Measurements from ENCODE around the gene EFHD2.

Gene EFHD2

DNA sequence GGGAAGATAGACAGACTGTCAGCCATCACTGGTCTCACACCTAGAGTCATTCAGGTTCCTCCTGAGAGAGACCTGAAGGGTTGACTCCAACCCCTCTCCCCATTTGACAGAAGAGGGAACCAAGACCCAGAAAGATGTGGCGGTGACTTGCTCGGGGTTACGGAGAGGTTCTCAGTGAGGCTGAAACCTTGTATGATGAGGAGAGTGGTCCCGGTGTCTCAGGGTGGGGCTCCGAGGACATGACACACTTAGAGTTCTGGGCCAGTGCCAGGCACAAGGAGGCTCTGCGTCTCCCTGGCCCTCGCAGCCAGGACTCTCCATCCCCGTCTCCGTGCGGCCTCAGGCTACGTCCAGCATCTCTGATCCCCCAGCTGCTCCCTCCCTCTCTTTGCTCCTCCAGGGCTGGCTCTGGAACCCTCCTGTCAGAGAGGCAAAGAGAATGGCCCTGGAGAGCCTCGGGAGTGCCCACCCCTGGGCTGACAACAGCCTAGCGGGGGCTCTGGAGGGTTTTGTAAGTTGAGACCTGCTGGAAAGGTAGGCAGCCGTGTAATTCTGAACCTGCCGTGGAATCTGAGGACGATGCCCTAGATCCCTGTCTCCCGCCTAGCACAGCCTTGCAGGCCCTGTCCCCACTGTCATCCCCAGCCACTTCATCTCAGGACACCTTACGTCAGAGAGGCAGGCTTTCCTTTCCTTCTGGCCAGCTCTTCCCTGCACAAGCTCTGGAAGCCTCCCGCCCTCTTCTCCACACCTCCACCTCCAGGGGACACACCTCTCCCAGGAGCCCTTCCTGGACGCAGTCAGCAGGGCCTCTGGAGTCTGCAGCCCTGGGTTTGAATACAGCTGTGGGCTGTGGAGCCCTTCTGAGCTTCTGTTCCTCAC lies 4.1 kb downstream of the EFHD2 start:
- Mint-ChIP-seq H3K27me3 (no peaks in the 10 kb centered on the region), H3K27ac (no peak overlapping the region), H3K36me3 (ENCODE audit: low read depth) (peaks cover 24% of the 10 kb centered on the region), H3K9me3 (no peaks in the 10 kb centered on the region), H3K4me3 (no peak overlapping the region), H3K4me1 (ENCODE audit: low read depth) (peaks cover 77% of the 10 kb centered on the region)

DNA sequence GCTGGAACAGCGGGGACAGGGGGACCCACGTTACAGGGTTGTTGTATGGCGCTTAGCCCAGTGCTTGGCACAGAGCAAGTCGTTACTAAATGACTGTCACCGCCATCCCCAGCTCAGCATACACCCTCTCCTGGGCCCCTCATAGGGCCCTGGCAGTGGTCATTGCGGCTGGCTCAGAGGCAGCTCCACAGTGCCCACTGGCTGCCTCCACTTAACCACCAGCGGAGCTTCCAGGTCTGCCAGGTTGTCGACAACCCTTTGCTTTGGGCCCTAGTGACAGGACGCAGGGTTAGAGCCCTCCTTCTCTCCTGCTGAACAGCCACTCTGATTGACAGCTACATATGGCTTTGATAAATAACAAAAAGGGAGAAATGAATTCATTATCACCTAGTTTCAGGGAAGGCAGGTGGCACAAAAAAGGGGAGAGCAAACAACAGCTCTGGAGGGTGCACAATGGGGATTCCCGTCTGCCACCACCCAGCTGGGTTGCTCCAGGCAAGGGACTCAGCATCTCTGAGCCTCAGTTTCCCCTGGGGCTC lies 4.8 kb downstream of the EFHD2 start:
- Mint-ChIP-seq H3K4me1 (ENCODE audit: low read depth) (peaks cover 73% of the 10 kb centered on the region), H3K27ac (no peak overlapping the region), H3K9me3 (no peaks in the 10 kb centered on the region), H3K4me3 (no peak overlapping the region), H3K36me3 (ENCODE audit: low read depth) (peaks cover 24% of the 10 kb centered on the region), H3K27me3 (no peaks in the 10 kb centered on the region)

DNA sequence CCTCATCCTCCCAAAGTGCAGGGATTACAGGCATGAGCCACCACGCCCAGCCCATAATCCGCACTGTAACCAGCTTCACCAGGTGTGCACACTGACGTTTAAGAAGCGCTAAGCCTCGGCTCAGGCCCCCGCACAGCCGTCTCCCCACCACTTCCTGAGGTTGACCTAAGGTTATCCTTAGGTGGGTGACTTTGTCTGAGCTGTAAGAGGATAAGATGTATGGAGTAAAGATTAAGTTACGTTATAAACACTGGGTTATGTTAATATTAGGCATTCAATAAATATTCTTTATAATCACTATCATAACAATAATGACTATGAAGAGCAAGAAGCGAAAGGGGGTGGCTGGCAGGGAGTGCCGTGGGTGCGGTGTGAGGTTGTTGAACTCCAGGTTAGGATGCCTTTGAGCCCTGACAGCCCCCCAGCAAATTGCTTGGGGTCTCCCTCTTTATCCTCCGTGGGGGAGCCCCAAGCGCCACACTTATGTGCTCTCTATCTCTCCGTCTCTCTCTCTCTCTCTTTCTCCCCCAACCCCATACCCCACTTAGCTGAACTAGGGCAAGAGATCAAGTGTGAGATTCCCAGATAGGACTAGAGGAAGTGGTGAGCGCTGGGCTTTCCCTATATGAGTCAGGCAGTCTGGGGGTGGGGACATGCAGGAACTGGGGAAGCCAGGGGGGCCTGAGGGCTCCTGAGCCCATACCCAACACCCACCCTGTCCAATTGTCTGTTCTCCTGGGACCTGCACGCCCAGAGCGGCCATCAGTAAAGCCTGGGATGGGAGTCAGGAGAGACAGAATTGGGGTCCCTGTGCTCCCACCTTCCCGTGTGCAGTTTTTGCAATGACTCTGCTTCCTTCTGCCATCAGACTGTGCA lies 7.6 kb downstream of the EFHD2 start:
- H3K4me1 Mint-ChIP-seq (ENCODE audit: low read depth) = peaks cover 75% of the 10 kb centered on the region
- H3K36me3 Mint-ChIP-seq (ENCODE audit: low read depth) = peaks cover 36% of the 10 kb centered on the region
- no peaks in the 10 kb centered on the region for H3K9me3 Mint-ChIP-seq
- peak overlapping the region; percentile 78 for H3K27ac Mint-ChIP-seq
- H3K27me3 Mint-ChIP-seq = no peaks in the 10 kb centered on the region
- H3K4me3 Mint-ChIP-seq = peak overlapping the region; percentile 70

DNA sequence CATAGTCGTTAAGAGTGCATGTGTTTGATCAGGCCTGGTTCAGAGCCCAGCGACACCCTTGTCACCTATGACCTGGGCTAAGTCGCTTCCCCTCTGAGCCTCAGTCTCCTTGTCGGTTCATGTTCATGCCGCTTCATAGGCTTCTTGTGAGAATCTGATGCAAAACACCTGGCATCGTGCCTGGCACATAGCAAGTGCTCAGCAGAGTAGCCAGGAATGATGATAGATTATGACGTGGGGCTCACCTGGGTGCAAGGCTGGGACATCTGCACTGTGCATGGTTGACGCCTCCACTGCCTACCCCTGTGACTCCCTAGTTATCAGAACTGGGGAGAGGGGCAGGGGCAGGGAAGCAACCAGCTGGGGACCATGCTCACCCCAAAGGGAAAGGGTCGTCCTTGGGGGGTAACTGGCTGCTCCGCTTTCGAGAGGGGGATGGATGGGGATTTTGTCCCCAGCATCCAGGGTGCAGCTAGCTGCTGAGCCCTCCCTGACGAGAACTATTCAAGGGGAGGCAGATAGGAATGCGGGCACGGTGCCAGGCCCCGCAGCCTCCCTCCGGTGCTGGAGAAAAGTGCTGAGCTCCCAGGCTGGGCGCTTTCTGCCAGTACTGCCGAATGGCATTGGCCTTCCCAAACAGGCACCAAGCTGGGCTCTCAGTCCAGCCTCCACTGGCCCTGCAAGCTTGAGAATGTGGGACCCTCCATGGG lies 9.3 kb downstream of the EFHD2 start:
- H3K27me3 Mint-ChIP-seq = no peaks in the 10 kb centered on the region
- H3K9me3 Mint-ChIP-seq = no peaks in the 10 kb centered on the region
- H3K4me1 Mint-ChIP-seq (ENCODE audit: low read depth) = peaks cover 60% of the 10 kb centered on the region
- H3K36me3 Mint-ChIP-seq (ENCODE audit: low read depth) = peaks cover 33% of the 10 kb centered on the region
- H3K27ac Mint-ChIP-seq = no peak overlapping the region
- H3K4me3 Mint-ChIP-seq = no peak overlapping the region

DNA sequence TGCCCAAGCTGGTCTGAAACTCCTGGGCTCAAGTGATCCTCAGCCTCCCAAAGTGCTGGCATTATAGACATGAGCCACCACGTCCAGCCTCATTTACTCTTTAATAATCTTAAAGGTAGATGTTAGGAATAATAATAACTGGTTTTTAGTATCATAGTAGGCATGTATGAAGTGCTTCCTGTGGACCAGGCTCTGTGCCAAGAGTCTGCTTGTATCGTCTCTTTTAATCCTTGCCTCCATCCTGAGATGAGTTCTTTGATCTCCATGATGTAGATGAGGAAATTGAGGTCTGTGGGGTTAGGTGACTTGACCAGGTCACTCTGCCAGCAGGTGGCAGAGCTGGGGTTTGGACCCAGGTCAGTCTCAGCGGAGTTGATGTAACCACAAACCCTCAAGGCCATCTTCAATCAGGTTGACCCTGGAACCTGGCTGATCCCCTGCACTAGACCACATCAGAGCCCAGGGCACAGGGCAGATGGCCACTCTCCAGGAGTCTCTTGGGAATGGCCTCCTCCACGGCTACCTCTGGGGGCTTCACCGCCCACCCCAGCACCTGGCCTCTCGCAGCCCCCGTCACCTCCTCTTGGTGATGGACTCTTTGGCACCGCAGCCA lies 11.3 kb downstream of the EFHD2 start:
- Mint-ChIP-seq H3K9me3 (no peaks in the 10 kb centered on the region), H3K27ac (peak overlapping the region; percentile 58), H3K27me3 (no peaks in the 10 kb centered on the region), H3K4me1 (ENCODE audit: low read depth) (peaks cover 40% of the 10 kb centered on the region), H3K36me3 (ENCODE audit: low read depth) (peaks cover 21% of the 10 kb centered on the region), H3K4me3 (no peak overlapping the region)

DNA sequence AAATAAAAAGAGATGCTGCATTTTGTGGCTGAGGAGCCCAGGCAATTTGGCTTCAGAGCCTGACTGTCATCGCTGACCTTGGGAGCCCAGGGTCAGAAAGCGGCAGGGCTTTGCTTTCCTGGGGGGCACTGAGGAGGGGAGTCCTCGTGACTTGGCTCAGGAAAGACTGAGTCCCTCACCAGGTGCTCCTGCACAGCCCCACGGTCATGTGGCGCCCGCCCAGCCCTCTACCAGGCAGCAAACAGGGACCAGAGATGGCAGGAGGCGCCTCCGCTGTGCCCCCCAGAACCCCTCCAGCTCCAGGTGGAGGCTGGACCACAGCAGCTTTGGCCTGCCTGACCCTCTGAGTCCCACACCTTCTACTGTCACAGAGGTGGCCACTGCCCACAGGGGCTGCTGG lies 13.2 kb downstream of the EFHD2 start:
- Mint-ChIP-seq H3K36me3 (ENCODE audit: low read depth) (peaks cover 27% of the 10 kb centered on the region), H3K27ac (no peak overlapping the region), H3K4me3 (no peak overlapping the region), H3K4me1 (ENCODE audit: low read depth) (peaks cover 29% of the 10 kb centered on the region), H3K27me3 (no peaks in the 10 kb centered on the region), H3K9me3 (no peaks in the 10 kb centered on the region)

DNA sequence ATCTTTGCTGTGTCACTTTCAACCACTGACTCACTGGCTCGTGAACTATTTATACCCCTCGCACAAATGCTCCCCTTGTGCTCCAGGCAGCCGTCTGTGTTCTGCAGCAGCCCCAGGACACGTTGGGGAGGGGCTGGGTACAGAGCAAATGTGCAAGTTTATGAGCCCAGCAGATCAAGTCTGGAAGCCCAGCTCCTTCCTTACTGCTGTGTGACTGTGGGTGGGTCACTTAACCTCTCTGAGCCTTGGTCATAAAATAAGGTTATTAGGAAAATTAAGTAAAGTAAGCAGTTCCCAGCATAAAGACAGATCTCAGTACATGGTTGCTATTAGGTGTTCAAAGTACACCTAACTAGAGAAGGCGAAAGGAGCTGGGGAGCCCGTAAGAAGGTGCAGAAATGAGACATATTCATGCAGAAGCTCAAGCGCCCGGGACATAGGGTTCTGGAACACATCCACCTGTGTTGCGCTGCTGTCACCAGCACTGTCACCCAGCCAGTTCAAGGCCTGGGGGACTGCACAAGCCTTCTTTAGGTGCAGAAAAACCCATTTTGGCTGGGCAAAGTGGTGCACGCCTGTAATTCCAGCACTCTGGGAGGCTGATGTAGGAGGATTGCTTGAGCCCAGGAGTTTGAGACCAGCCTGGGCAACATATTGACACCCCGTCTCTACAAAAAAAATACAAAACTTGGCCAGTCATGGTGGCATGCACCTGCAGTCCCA lies 13.8 kb downstream of the EFHD2 start:
- Mint-ChIP-seq H3K9me3 (no peaks in the 10 kb centered on the region), H3K36me3 (ENCODE audit: low read depth) (peaks cover 27% of the 10 kb centered on the region), H3K4me3 (no peak overlapping the region), H3K4me1 (ENCODE audit: low read depth) (peaks cover 26% of the 10 kb centered on the region), H3K27me3 (no peaks in the 10 kb centered on the region), H3K27ac (no peak overlapping the region)

DNA sequence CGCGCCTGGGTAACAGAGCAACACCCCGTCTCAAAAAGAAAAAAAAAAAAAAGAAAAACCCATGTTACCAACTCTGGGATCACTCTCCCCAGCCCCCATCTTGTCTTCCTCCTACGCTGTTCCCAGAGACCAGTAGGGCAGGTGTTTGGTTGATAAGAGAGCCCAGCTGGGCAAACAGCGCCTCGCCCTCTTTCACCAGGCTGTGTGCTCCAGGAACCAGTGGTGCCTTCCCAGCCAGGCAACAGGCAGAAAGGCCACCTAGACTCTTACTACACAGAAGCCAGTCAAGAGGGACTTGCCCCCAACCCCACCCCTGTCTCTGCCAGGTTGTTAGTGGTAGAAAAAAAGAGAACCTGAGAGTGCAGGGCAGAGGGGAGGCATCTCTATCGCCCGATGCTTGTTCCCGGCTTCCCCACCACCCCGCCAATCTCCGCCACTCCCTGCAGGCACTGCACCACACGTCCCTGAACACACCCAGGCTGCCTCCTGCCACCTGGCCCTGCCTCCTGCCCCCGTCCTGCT lies 14.5 kb downstream of the EFHD2 start:
- Mint-ChIP-seq H3K27me3 (no peaks in the 10 kb centered on the region), H3K9me3 (no peaks in the 10 kb centered on the region), H3K27ac (peak overlapping the region; percentile 45), H3K4me1 (ENCODE audit: low read depth) (peaks cover 21% of the 10 kb centered on the region), H3K4me3 (no peak overlapping the region), H3K36me3 (ENCODE audit: low read depth) (peaks cover 27% of the 10 kb centered on the region)

DNA sequence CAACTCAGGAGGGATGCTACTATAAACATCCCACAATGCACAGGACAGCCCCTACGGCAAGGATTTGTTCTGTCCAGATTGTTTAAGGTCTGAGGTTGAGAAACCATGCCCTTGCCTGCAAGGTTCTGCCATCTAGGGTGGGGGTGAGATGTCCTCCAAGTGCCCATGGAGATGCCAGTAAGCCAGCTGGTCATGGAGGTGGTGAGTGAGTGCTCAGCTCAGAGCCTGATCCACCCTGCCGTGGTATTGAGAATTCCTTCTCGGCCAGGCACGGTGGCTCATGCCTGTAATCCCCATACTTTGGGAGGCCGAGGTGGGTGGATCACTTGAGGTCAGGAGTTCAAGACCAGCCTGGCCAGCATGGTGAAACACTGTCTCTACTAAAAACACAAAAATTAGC lies 15.3 kb downstream of the EFHD2 start:
- no peak overlapping the region for H3K27ac Mint-ChIP-seq
- peaks cover 19% of the 10 kb centered on the region for H3K4me1 Mint-ChIP-seq (ENCODE audit: low read depth)
- peaks cover 24% of the 10 kb centered on the region for H3K36me3 Mint-ChIP-seq (ENCODE audit: low read depth)

DNA sequence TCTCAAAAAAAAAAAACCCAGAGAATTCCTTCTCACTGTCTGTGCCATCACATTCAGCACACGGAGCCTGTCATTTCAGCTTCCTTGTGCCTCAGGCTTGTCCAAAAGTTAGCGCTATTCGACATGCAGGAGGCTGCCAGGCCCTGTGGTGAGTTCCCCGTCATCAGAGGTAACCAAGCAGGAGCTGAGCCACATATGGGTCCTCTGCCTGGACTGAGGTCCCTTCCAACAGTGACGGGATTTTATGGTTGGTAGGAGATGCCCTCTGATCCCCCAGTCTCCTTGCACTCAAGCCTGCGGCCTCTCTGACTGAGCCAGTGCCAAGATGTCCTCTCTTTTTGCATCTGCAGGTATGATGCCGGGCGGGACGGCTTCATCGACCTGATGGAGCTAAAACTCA lies 15.8 kb downstream of the EFHD2 start:
- H3K27ac Mint-ChIP-seq = no peak overlapping the region
- H3K9me3 Mint-ChIP-seq = no peaks in the 10 kb centered on the region
- peaks cover 25% of the 10 kb centered on the region for H3K36me3 Mint-ChIP-seq (ENCODE audit: low read depth)
- peaks cover 16% of the 10 kb centered on the region for H3K4me1 Mint-ChIP-seq (ENCODE audit: low read depth)
- H3K4me3 Mint-ChIP-seq = no peak overlapping the region
- H3K27me3 Mint-ChIP-seq = no peaks in the 10 kb centered on the region

More for the DNA sequence above, 15.3 kb downstream of the EFHD2 start:
- Mint-ChIP-seq H3K9me3 (no peaks in the 10 kb centered on the region), H3K27me3 (no peaks in the 10 kb centered on the region), H3K4me3 (no peak overlapping the region)

DNA sequence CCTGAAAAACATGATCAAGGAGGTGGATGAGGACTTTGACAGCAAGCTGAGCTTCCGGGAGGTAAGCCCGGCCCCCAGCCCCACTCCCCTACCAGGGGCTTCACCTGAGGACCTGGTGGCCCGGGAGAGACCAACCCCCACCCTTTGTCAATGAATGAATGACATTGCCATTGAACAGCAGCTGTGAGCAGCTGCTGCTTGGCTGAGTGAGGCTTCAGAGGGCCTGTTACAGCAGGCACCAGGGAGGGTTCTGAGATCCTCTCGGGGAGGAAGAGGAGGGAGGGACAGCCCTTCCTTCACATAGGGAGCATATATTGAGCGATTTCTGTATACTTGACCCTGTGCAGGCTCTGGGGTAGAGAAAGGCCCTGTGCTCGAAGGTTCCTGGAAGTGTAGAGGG lies 16.3 kb downstream of the EFHD2 start:
- peaks cover 13% of the 10 kb centered on the region for H3K4me1 Mint-ChIP-seq (ENCODE audit: low read depth)
- H3K27me3 Mint-ChIP-seq = no peaks in the 10 kb centered on the region
- H3K4me3 Mint-ChIP-seq = no peak overlapping the region
- peaks cover 22% of the 10 kb centered on the region for H3K36me3 Mint-ChIP-seq (ENCODE audit: low read depth)
- H3K27ac Mint-ChIP-seq = peak overlapping the region; percentile 56
- no peaks in the 10 kb centered on the region for H3K9me3 Mint-ChIP-seq

DNA sequence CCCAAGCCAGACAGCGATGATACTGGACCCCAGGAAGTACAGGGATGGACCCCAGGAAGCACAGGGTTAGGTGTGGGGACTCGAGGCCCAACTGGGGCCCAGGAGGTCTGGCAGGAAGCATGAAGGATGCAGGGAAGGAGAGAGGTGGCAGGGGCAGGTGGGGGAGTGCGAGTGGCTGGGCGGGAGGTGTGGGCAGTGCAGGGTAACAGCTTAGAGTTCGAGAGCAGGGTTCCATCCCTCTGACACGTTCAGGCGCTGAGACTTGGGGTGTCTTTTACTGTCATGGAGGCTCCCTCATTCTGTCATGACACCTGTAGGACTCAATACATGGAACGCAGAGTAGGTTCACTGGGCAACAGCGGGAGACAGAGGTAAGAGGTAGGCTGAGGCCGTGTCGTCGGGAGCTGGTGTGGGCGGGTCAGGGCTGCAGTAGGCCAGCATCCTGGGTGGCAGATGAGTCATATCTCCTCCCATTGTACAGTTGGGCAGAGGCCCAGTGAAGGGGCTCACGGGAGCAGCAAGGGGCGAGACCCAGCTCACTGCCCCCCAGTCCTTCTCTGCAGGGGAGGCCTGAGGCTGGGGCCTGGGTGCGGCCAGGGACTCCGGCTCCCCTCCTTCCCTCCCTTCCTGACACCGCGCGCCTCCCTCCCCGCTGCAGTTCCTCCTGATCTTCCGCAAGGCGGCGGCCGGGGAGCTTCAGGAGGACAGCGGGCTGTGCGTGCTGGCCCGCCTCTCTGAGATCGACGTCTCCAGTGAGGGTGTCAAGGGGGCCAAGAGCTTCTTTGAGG lies 17.0 kb downstream of the EFHD2 start:
- Mint-ChIP-seq H3K9me3 (no peaks in the 10 kb centered on the region), H3K4me1 (ENCODE audit: low read depth) (peaks cover 10% of the 10 kb centered on the region), H3K4me3 (no peak overlapping the region), H3K27me3 (no peaks in the 10 kb centered on the region), H3K36me3 (ENCODE audit: low read depth) (peaks cover 19% of the 10 kb centered on the region), H3K27ac (peak overlapping the region; percentile 65)

DNA sequence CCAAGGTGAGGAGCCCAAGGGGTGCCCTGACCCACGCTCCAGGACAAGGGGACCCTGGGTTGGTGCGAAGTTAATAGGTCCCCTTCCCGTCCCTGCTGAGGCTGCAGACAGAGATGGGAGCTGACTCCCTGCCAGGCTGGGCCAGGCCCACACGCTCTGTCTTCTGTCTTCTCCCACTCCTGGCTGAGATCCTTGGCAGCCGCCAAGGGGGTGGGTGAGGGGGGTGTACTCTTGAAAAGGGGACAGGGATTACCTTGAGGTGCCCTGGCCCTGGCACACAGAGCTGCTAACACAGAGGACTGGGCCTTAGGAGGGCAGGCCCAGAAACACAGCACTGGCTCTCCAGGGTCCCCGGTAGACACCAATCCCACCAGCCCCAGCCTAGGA lies 17.6 kb downstream of the EFHD2 start:
- Mint-ChIP-seq H3K27ac (no peak overlapping the region), H3K9me3 (no peaks in the 10 kb centered on the region), H3K36me3 (ENCODE audit: low read depth) (peaks cover 17% of the 10 kb centered on the region)

More for the DNA sequence above, 17.6 kb downstream of the EFHD2 start:
- Mint-ChIP-seq H3K4me1 (ENCODE audit: low read depth) (peaks cover 8% of the 10 kb centered on the region), H3K4me3 (no peak overlapping the region), H3K27me3 (no peaks in the 10 kb centered on the region)

Data from stimulated activated naive CD8-positive, alpha-beta T cell treated with anti-CD3 and anti-CD28 coated beads, Interleukin-15, Interleukin-2, amounts not matched to agents 100 ng/mL and 50 ng/mL, for 24 hours (primary cell).